Karpas-422 (cell line): ENCODE measurements around the gene PABPC1L. TPM values are rescaled to one million over a fixed set of nuclear protein-coding genes. Genes with fewer than 3 reads are reported as not detected.

Experiments
- DNase-seq: peaks from one replicate; pipeline ENCODE4 v3.0.0-alpha.2; 2015
- H2AFZ ChIP-seq: fragments of 200-600 bp; sonication (generic); 2 replicates; pipeline ENCODE4 v1.6.1; 2014; ENCODE audit warnings: antibody characterized with exemption, low read length, mixed read lengths
- H3K27ac ChIP-seq: fragments of 200-600 bp; sonication (generic); 2 replicates; pipeline ENCODE4 v1.5.1; 2014; ENCODE audit warnings: mild to moderate bottlenecking, low read length, moderate library complexity
- H3K27me3 ChIP-seq: fragments of 200-600 bp; sonication (generic); 2 replicates; pipeline ENCODE4 v1.6.1; 2014; ENCODE audit warnings: low read length, mixed read lengths
- H3K36me3 ChIP-seq: fragments of 200-600 bp; sonication (generic); 2 replicates; pipeline ENCODE4 v1.6.1; 2014; ENCODE audit warnings: low read length, mixed read lengths; ENCODE audit not compliant: insufficient read depth
- H3K4me1 ChIP-seq: fragments of 200-600 bp; sonication (generic); 2 replicates; pipeline ENCODE4 v1.6.1; 2014; ENCODE audit warnings: mild to moderate bottlenecking, low read length, mixed read lengths
- H3K4me2 ChIP-seq: fragments of 200-600 bp; sonication (generic); 2 replicates; pipeline ENCODE4 v1.6.1; 2014; ENCODE audit warnings: low read length, low read depth, mild to moderate bottlenecking; ENCODE audit not compliant: poor library complexity, severe bottlenecking
- H3K4me3 ChIP-seq: fragments of 200-600 bp; sonication (generic); 2 replicates; pipeline ENCODE4 v1.5.1; 2014; ENCODE audit warnings: mild to moderate bottlenecking, antibody characterized with exemption, low read length, mixed read lengths
- H3K79me2 ChIP-seq: fragments of 200-600 bp; sonication (generic); 2 replicates; pipeline ENCODE4 v1.6.1; 2014; ENCODE audit warnings: mild to moderate bottlenecking, low read length, mixed read lengths
- H3K9ac ChIP-seq: fragments of 200-600 bp; sonication (generic); 2 replicates; pipeline ENCODE4 v1.6.0; 2014; ENCODE audit warnings: low read length
- H3K9me2 ChIP-seq: fragments of 200-600 bp; sonication (generic), shearing (Covaris generic); replicated peaks from 2 replicates; pipeline ENCODE4 v1.6.0; 2014; ENCODE audit warnings: mild to moderate bottlenecking, low read length, moderate library complexity; ENCODE audit not compliant: insufficient read depth
- H3K9me3 ChIP-seq: fragments of 300-700, 200-600 bp; sonication (generic); 2 replicates; pipeline ENCODE4 v1.6.1; 2014; ENCODE audit warnings: low read length, mixed read lengths
- H4K20me1 ChIP-seq: fragments of 200-600 bp; sonication (generic); 2 replicates; pipeline ENCODE4 v1.6.1; 2014; ENCODE audit warnings: mild to moderate bottlenecking, antibody characterized with exemption, low read length, low read depth; ENCODE audit not compliant: insufficient read depth
- total RNA-seq: library from RNA; depleted of rRNA; stranded (reverse); fragments of >200 nt; shearing (Covaris generic); gene quantifications from 2 replicates; pipeline ENCODE4 v1.2.3, GENCODE V29; 2014; ENCODE audit warnings: low replicate concordance

Gene PABPC1L
- total RNA-seq, 1 experiment from 2014 or later: 81.0 TPM

GRCh38 chr20:44952731-44953130 lies 42.9 kb downstream of the PABPC1L start:
- Histone ChIP-seq H3K27me3 (no peaks in the 10 kb centered on the region), H3K9me3 (no peaks in the 10 kb centered on the region), H2AFZ (no peak overlapping the region), H3K9ac (no peak overlapping the region), H3K4me2 (no peak overlapping the region), H3K9me2 (no peaks in the 10 kb centered on the region), H3K27ac (no peak overlapping the region; the same call in 1 of the 2 replicates), H3K36me3 (peaks cover 70% of the 10 kb centered on the region), H3K4me3 (no peak overlapping the region), H3K79me2 (peaks cover 51% of the 10 kb centered on the region), H4K20me1 (no peaks in the 10 kb centered on the region), H3K4me1 (peaks cover 50% of the 10 kb centered on the region)
- DNase-seq: no peak

GRCh38 chr20:44954211-44954610 lies 44.4 kb downstream of the PABPC1L start:
- no peak overlapping the region for H3K4me3 ChIP-seq
- no peak overlapping the region for H3K27ac ChIP-seq
- no peak for DNase-seq
- H4K20me1 ChIP-seq: peaks cover 4% of the 10 kb centered on the region; the same call in 1 of the 2 replicates
- H3K4me1 ChIP-seq: peaks cover 63% of the 10 kb centered on the region
- H3K9me2 ChIP-seq: no peaks in the 10 kb centered on the region
- H3K4me2 ChIP-seq: no peak overlapping the region
- no peak overlapping the region for H3K9ac ChIP-seq
- peaks cover 62% of the 10 kb centered on the region for H3K79me2 ChIP-seq
- H3K27me3 ChIP-seq: no peaks in the 10 kb centered on the region
- no peaks in the 10 kb centered on the region for H3K9me3 ChIP-seq
- H2AFZ ChIP-seq: no peak overlapping the region
- peaks cover 57% of the 10 kb centered on the region for H3K36me3 ChIP-seq

- Histone ChIP-seq H3K79me2 (peaks cover 71% of the 10 kb centered on the region), H3K4me1 (peaks cover 65% of the 10 kb centered on the region), H3K4me3 (no peak overlapping the region), H3K9me3 (no peaks in the 10 kb centered on the region), H3K27ac (peak overlapping the region; percentile 48; the same call in 1 of the 2 replicates), H3K27me3 (no peaks in the 10 kb centered on the region), H3K36me3 (peaks cover 52% of the 10 kb centered on the region), H2AFZ (no peak overlapping the region), H4K20me1 (peaks cover 4% of the 10 kb centered on the region; the same call in 1 of the 2 replicates), H3K9ac (no peak overlapping the region), H3K4me2 (no peak overlapping the region), H3K9me2 (no peaks in the 10 kb centered on the region)
- DNase-seq: no peak
Observed at GRCh38 chr20:44955270-44955669, 45.4 kb downstream of the PABPC1L start.

- peaks cover 75% of the 10 kb centered on the region for H3K4me1 ChIP-seq
- no peaks in the 10 kb centered on the region for H3K9me3 ChIP-seq
- H3K4me3 ChIP-seq: no peak overlapping the region
- H3K4me2 ChIP-seq: no peak overlapping the region
- H3K27me3 ChIP-seq: no peaks in the 10 kb centered on the region
- peak overlapping the region; percentile 48; the same call in 1 of the 2 replicates for H3K27ac ChIP-seq
- H4K20me1 ChIP-seq: peaks cover 4% of the 10 kb centered on the region; the same call in 1 of the 2 replicates
- peaks cover 68% of the 10 kb centered on the region for H3K79me2 ChIP-seq
- H3K9me2 ChIP-seq: no peaks in the 10 kb centered on the region
- no peak for DNase-seq
- H3K9ac ChIP-seq: peak overlapping the region; percentile 3; the same call in 1 of the 2 replicates
- H2AFZ ChIP-seq: no peak overlapping the region
- peaks cover 50% of the 10 kb centered on the region for H3K36me3 ChIP-seq
Observed at GRCh38 chr20:44956410-44956809, 46.5 kb downstream of the PABPC1L start.

- Histone ChIP-seq H3K4me3 (peak overlapping the region; percentile 92), H3K79me2 (peaks cover 66% of the 10 kb centered on the region), H3K9me2 (no peaks in the 10 kb centered on the region), H3K9me3 (no peaks in the 10 kb centered on the region), H2AFZ (no peak overlapping the region), H3K36me3 (peaks cover 32% of the 10 kb centered on the region), H3K4me1 (peaks cover 72% of the 10 kb centered on the region), H3K27me3 (no peaks in the 10 kb centered on the region), H3K27ac (no peak overlapping the region; the same call in 1 of the 2 replicates), H4K20me1 (peaks cover 4% of the 10 kb centered on the region; the same call in 1 of the 2 replicates), H3K4me2 (peak overlapping the region; percentile 90), H3K9ac (peak overlapping the region; percentile 89; the same call in 1 of the 2 replicates)
- DNase-seq: no peak
Observed at GRCh38 chr20:44958276-44958675, 48.4 kb downstream of the PABPC1L start.

- Histone ChIP-seq H3K4me1 (peaks cover 72% of the 10 kb centered on the region), H3K9me2 (no peaks in the 10 kb centered on the region), H3K4me2 (peak overlapping the region; percentile 90), H3K27ac (peak overlapping the region; percentile 8; the same call in 1 of the 2 replicates), H3K79me2 (peaks cover 58% of the 10 kb centered on the region), H4K20me1 (peaks cover 4% of the 10 kb centered on the region; the same call in 1 of the 2 replicates), H3K36me3 (peaks cover 23% of the 10 kb centered on the region), H3K9me3 (no peaks in the 10 kb centered on the region), H3K27me3 (no peaks in the 10 kb centered on the region), H2AFZ (no peak overlapping the region), H3K9ac (peak overlapping the region; percentile 89), H3K4me3 (peak overlapping the region; percentile 92)
- no peak for DNase-seq
Observed at GRCh38 chr20:44959082-44959637, 49.3 kb downstream of the PABPC1L start.

- no peak overlapping the region for H2AFZ ChIP-seq
- H3K36me3 ChIP-seq: peaks cover 18% of the 10 kb centered on the region
- peaks cover 4% of the 10 kb centered on the region; the same call in 1 of the 2 replicates for H4K20me1 ChIP-seq
- H3K4me3 ChIP-seq: peak overlapping the region; percentile 92
- peak overlapping the region; percentile 90 for H3K4me2 ChIP-seq
- DNase-seq: peak; percentile 75
- H3K4me1 ChIP-seq: peaks cover 77% of the 10 kb centered on the region
- H3K9me3 ChIP-seq: no peaks in the 10 kb centered on the region
- H3K27me3 ChIP-seq: no peaks in the 10 kb centered on the region
- no peaks in the 10 kb centered on the region for H3K9me2 ChIP-seq
- peak overlapping the region; percentile 89 for H3K9ac ChIP-seq
- H3K27ac ChIP-seq: peak overlapping the region; percentile 8; the same call in 1 of the 2 replicates
- H3K79me2 ChIP-seq: peaks cover 53% of the 10 kb centered on the region
Observed at GRCh38 chr20:44959638-44960102, 49.8 kb downstream of the PABPC1L start.

- Histone ChIP-seq H3K4me2 (peak within 1 kb of the TSS; percentile 90), H3K4me1 (peaks cover 78% of the 10 kb centered on the region), H4K20me1 (peaks cover 4% of the 10 kb centered on the region; the same call in 1 of the 2 replicates), H3K79me2 (peaks cover 47% of the 10 kb centered on the region), H3K27me3 (no peaks in the 10 kb centered on the region), H3K36me3 (peaks cover 12% of the 10 kb centered on the region), H3K27ac (peak within 1 kb of the TSS; percentile 8; the same call in 1 of the 2 replicates), H3K9me3 (no peaks in the 10 kb centered on the region), H3K4me3 (peak within 1 kb of the TSS; percentile 92), H2AFZ (0 out of 2 replicates have a peak within 1 kb of the TSS, but pooled peaks have one; percentile 64), H3K9me2 (no peaks in the 10 kb centered on the region), H3K9ac (peak within 1 kb of the TSS; percentile 89)
- DNase-seq: peak; percentile 98
Observed at GRCh38 chr20:44960103-44960852, 50.4 kb downstream of the PABPC1L start, which contains the start of gene TOMM34. TSS of gene TOMM34 (minus strand) at chr20:44960397. CDS start at chr20:44960333, 64 bp downstream.
